Measurements from ENCODE around the gene ONECUT1. TPM values are rescaled to one million over a fixed set of nuclear protein-coding genes. Genes with fewer than 3 reads are reported as not detected.

Gene ONECUT1
- total and polyA plus RNA-seq, 10 of the 15 experiments (the other 5 are each of a cell fraction or from before 2014, with no cell fraction given) = 0.28 TPM; not detected in 9

DNA sequence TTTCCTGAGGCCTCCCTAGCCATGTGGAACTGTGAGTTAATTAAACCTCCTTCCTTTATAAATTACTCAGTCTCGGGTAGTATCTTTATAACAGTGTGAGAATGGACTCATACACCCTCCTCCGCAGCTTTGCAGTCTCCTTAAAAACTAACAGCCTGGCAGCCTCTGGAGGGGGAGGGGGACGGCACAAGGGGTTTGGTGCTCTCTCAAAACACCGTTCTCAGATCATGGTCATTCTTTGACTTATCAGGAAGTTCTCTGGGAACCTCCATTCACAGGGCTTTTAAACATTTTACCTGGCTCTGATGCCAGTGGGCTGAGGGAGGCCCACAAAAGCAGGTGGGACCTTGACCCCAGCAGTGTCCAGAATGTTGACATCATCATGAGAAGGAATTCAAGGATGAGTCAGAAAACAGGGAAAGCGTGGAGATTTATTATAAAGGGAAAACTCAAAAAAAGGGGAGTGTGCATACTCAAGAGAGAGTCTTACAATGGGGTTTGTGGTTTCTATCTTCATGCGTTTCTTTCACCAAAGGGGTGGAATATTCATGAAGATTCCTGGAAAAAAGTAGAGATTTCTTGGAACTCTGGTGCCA lies 43.9 kb downstream of the ONECUT1 start:
- intact Hi-C loops (cut with micrococcal nuclease; ENCODE audit: unreplicated experiment) (no loop called here), in situ Hi-C loops (cut with MboI) (no loop called here)
- Histone ChIP-seq H3K4me3 (no peak overlapping the region), H3K4me2 (ENCODE audit: control insufficient read depth, insufficient read depth) (no peak overlapping the region), H3K79me2 (ENCODE audit: control insufficient read depth, insufficient read depth, low read length) (no peaks in the 10 kb centered on the region), H3K9me3 (replicated peaks; ENCODE audit: control insufficient read depth, insufficient read depth, low read length) (no peaks in the 10 kb centered on the region), H3K36me3 (ENCODE audit: control insufficient read depth in 2 of 2, insufficient read depth in 2 of 2, low read length in 1 of 2) (no peaks in the 10 kb centered on the region), H3K27me3 (replicated peaks in 1 of 2; ENCODE audit: control insufficient read depth in 2 of 2, insufficient read depth in 2 of 2, low read length in 1 of 2) (no peaks in the 10 kb centered on the region), H4K20me1 (ENCODE audit: control insufficient read depth, insufficient read depth) (no peaks in the 10 kb centered on the region), H3K9ac (ENCODE audit: control insufficient read depth, insufficient read depth, low read length) (no peak overlapping the region), H3K27ac (ENCODE audit: control insufficient read depth, insufficient read depth) (no peak overlapping the region), H3K4me1 (ENCODE audit: control insufficient read depth, insufficient read depth, low read length) (no peaks in the 10 kb centered on the region; the same call in 1 of the 2 replicates), H2AFZ (ENCODE audit: control insufficient read depth, low read depth, low read length) (no peak overlapping the region)
- no peak for DNase-seq (ENCODE audit: low read depth, low spot score)
- ATAC-seq = no peak
- SMC1A ChIA-PET (ENCODE audit: uncharacterized antibody, unreplicated experiment) = interaction anchor here (1.5 kb wide), 1 partner anchor 11 kb away, joined by 3 read pairs; no protein-coding TSS in a partner anchor
- 63% methylated on average over 5 of the region's 6 CpGs for WGBS (ENCODE audit: insufficient coverage, insufficient replicate concordance, low lambda C conversion rate, missing lambda C conversion rate)
- FAIRE-seq = no peak
- CTCF ChIA-PET = no interaction called here
- TF ChIP-seq FOXM1 (IDR thresholded peaks at IDR 0.05; ENCODE audit: low read depth, low read length) = no peak
- BruUV-seq (replicated peaks) = no TSS peak
- RAD21 ChIA-PET (ENCODE audit: unreplicated experiment) = no interaction called here
- POLR2A ChIA-PET = no interaction called here

DNA sequence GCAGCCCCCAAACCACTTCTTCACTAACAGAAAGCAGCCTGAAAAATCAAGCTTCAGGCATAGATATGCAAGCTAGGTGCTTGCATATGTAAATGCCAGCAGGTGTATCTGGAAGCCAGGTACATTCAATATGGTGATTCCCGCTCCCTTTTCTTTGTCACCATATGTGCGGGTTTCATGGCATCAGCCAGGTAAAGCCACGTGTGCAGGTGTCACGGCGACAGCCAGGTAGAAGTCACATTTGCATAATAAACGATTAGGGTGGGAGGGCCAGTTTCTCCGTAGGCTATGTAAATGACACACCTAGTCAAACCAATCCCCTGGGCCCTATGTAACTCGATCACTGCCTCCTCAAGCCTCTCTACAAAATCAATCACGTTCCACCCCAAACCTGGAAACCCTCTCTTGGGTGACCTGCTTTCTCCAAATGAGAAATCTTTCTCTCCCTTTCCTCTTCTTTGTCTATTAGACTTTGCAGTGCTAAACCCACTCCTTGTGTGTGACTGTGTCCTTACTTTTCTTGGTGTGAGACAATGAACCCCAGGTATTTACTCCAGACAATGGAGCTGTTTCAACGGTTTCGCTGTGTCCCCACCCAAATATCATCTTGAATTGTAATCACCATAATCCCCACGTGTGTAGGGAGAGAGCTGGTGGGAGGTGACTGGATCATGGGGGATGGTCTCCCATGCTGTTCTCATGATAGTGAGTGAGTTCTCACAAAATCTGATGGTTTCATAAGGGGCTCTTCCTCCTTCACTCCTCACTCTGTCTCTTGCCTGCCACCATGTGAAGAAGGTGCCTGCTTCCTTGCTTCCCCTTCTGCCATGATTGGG lies 44.6 kb downstream of the ONECUT1 start:
- POLR2A ChIA-PET = no interaction called here
- ATAC-seq = no peak
- CTCF ChIA-PET = no interaction called here
- Histone ChIP-seq H3K79me2 (ENCODE audit: control insufficient read depth, insufficient read depth, low read length) (no peaks in the 10 kb centered on the region), H3K36me3 (ENCODE audit: control insufficient read depth in 2 of 2, insufficient read depth in 2 of 2, low read length in 1 of 2) (no peaks in the 10 kb centered on the region), H4K20me1 (ENCODE audit: control insufficient read depth, insufficient read depth) (no peaks in the 10 kb centered on the region), H3K4me2 (ENCODE audit: control insufficient read depth, insufficient read depth) (no peak overlapping the region), H3K27ac (ENCODE audit: control insufficient read depth, insufficient read depth) (no peak overlapping the region), H2AFZ (ENCODE audit: control insufficient read depth, low read depth, low read length) (no peak overlapping the region), H3K9me3 (replicated peaks; ENCODE audit: control insufficient read depth, insufficient read depth, low read length) (no peaks in the 10 kb centered on the region), H3K27me3 (replicated peaks in 1 of 2; ENCODE audit: control insufficient read depth in 2 of 2, insufficient read depth in 2 of 2, low read length in 1 of 2) (no peaks in the 10 kb centered on the region), H3K9ac (ENCODE audit: control insufficient read depth, insufficient read depth, low read length) (no peak overlapping the region), H3K4me3 (no peak overlapping the region), H3K4me1 (ENCODE audit: control insufficient read depth, insufficient read depth, low read length) (no peaks in the 10 kb centered on the region; the same call in 1 of the 2 replicates)
- in situ Hi-C loops (cut with MboI) = no loop called here
- SMC1A ChIA-PET (ENCODE audit: uncharacterized antibody, unreplicated experiment) = no interaction called here
- no peak for DNase-seq (ENCODE audit: low read depth, low spot score)
- BruUV-seq (replicated peaks) = no TSS peak
- RAD21 ChIA-PET (ENCODE audit: unreplicated experiment) = no interaction called here
- FAIRE-seq = no peak
- intact Hi-C loops (cut with micrococcal nuclease; ENCODE audit: unreplicated experiment) = no loop called here
- 79% methylated on average over 12 of the region's 12 CpGs for WGBS (ENCODE audit: insufficient coverage, insufficient replicate concordance, low lambda C conversion rate, missing lambda C conversion rate)
- TF ChIP-seq RAD21 (IDR thresholded peaks at IDR 0.05; ENCODE audit: insufficient read depth, low read depth, low read length) = no peak
- TF ChIP-seq LARP7 (IDR thresholded peaks at IDR 0.05) = no peak
- TF ChIP-seq, protein P1, sequence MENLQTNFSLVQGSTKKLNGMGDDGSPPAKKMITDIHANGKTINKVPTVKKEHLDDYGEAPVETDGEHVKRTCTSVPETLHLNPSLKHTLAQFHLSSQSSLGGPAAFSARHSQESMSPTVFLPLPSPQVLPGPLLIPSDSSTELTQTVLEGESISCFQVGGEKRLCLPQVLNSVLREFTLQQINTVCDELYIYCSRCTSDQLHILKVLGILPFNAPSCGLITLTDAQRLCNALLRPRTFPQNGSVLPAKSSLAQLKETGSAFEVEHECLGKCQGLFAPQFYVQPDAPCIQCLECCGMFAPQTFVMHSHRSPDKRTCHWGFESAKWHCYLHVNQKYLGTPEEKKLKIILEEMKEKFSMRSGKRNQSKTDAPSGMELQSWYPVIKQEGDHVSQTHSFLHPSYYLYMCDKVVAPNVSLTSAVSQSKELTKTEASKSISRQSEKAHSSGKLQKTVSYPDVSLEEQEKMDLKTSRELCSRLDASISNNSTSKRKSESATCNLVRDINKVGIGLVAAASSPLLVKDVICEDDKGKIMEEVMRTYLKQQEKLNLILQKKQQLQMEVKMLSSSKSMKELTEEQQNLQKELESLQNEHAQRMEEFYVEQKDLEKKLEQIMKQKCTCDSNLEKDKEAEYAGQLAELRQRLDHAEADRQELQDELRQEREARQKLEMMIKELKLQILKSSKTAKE (IDR thresholded peaks at IDR 0.05; ENCODE audit: low read depth, poor library complexity, severe bottlenecking) = no peak
- no peak for TF ChIP-seq MTA3 (IDR thresholded peaks at IDR 0.05; ENCODE audit: borderline replicate concordance, low read length)
- TF ChIP-seq STAT1 (conservative IDR thresholded peaks at IDR 0.05) = no peak
- TF ChIP-seq, protein P2, sequence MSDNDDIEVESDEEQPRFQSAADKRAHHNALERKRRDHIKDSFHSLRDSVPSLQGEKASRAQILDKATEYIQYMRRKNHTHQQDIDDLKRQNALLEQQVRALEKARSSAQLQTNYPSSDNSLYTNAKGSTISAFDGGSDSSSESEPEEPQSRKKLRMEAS (IDR thresholded peaks at IDR 0.05; ENCODE audit: low read depth, low read length) = no peak
- no peak for TF ChIP-seq ZNF274 (IDR thresholded peaks at IDR 0.05; ENCODE audit: insufficient read depth, insufficient read length)
- no peak for TF ChIP-seq GATAD2B (conservative IDR thresholded peaks at IDR 0.05; ENCODE audit: low read depth)
- no peak for TF ChIP-seq MEF2B (IDR thresholded peaks at IDR 0.05; ENCODE audit: partially characterized antibody, poor library complexity, severe bottlenecking)
- TF ChIP-seq NR2C2 (IDR thresholded peaks at IDR 0.05; ENCODE audit: borderline replicate concordance, control insufficient read depth, insufficient read length, low read depth) = no peak
- no peak for TF ChIP-seq NR2C1 (IDR thresholded peaks at IDR 0.05)
- no peak for TF ChIP-seq KAT2A (conservative IDR thresholded peaks at IDR 0.05; ENCODE audit: control insufficient read depth, low read depth, low read length)
